H1 (cell line): ENCODE data around the gene RNF215. TPM values are rescaled to one million over a fixed set of nuclear protein-coding genes. Genes with fewer than 3 reads are reported as not detected.

Experiments used
- CTCF ChIA-PET: fragments of 300-600 bp; sonication (Branson Sonifier 250); formaldehyde crosslinking; loops from one replicate; lab custom pipeline; 2021; ENCODE audit not compliant: partially characterized antibody; lab: Charles Lee
- POLR2A ChIA-PET: fragments of 300-600 bp; sonication (Branson Sonifier 250); formaldehyde crosslinking; loops from one replicate; lab custom pipeline; 2021; ENCODE audit warnings: inconsistent platforms; ENCODE audit not compliant: partially characterized antibody; lab: Charles Lee
- DNase-seq, 2 experiments: peaks; one replicate each; pipeline versions ENCODE4 v3.0.0 to v3.0.0-alpha.2; 2010 to 2022; ENCODE audit warnings: low spot score in 2 of 2, low read depth in 1 of 2, mixed read lengths in 1 of 2
- FAIRE-seq: peaks from 2 replicates; lab custom pipeline; 2011; peaks lifted over from hg19 to GRCh38; lab: Jason Lieb, UNC
- H2AFZ ChIP-seq: 2 replicates; pipeline ENCODE4 v1.8.1; 2012; ENCODE audit warnings: low read length, inconsistent platforms
- H2AK5ac ChIP-seq: 2 replicates; pipeline ENCODE4 v1.6.1; 2013; ENCODE audit warnings: low read depth, low read length
- H2BK120ac ChIP-seq: replicated peaks from 2 replicates; pipeline ENCODE3; 2013; ENCODE audit warnings: low read depth, low read length, inconsistent platforms
- H2BK12ac ChIP-seq: 2 replicates; pipeline ENCODE4 v1.6.1; 2013; ENCODE audit warnings: low read depth, low read length
- H2BK15ac ChIP-seq: 2 replicates; pipeline ENCODE4 v1.6.1; 2013; ENCODE audit warnings: low read length
- H2BK20ac ChIP-seq: 2 replicates; pipeline ENCODE4 v1.6.1; 2013; ENCODE audit warnings: low read length
- H2BK5ac ChIP-seq: 2 replicates; pipeline ENCODE4 v1.6.1; 2013; ENCODE audit warnings: low read depth, low read length
- H3K14ac ChIP-seq: 2 replicates; pipeline ENCODE4 v1.6.1; 2013; ENCODE audit warnings: inconsistent platforms; ENCODE audit not compliant: insufficient read length
- H3K18ac ChIP-seq: 2 replicates; pipeline ENCODE4 v1.6.1; 2013; ENCODE audit warnings: low read length; ENCODE audit errors: extremely low read depth
- H3K23ac ChIP-seq: 2 replicates; pipeline ENCODE4 v1.6.1; 2013; ENCODE audit warnings: inconsistent platforms; ENCODE audit not compliant: insufficient read length
- H3K23me2 ChIP-seq: 2 replicates; pipeline ENCODE4 v1.6.1; 2013; ENCODE audit warnings: low read depth, low read length
- H3K27ac ChIP-seq: 2 replicates; pipeline ENCODE4 v1.6.1; 2011; ENCODE audit warnings: low read depth, low read length, inconsistent platforms
- H3K27me3 ChIP-seq, 4 experiments: replicated peaks in 1 of 4; 1 replicate in 1 of 4; 2 replicates in 3 of 4; pipeline versions ENCODE4 v1.6.1 to v1.8.1; 2011 to 2013; ENCODE audit warnings: low read length in 3 of 4, mild to moderate bottlenecking in 3 of 4, inconsistent platforms in 2 of 4, mixed read lengths in 2 of 4, moderate library complexity in 1 of 4; ENCODE audit not compliant: control insufficient read depth in 3 of 4, insufficient read depth in 3 of 4; ENCODE audit errors: extremely low read depth in 1 of 4
- H3K36me3 ChIP-seq, 4 experiments: 2 replicates each; pipeline versions ENCODE4 v1.6.1 to v1.8.1; 2011 to 2013; ENCODE audit warnings: mild to moderate bottlenecking in 4 of 4, low read length in 3 of 4, moderate library complexity in 2 of 4, control low read depth in 1 of 4, inconsistent platforms in 1 of 4; ENCODE audit not compliant: insufficient read depth in 4 of 4, control insufficient read depth in 2 of 4
- H3K4ac ChIP-seq: replicated peaks from 2 replicates; pipeline ENCODE3; 2013; ENCODE audit warnings: low read length, low read depth, mixed read lengths, inconsistent platforms; ENCODE audit not compliant: insufficient read length
- H3K4me1 ChIP-seq, 4 experiments: replicated peaks in 1 of 4; 1 replicate in 1 of 4; 2 replicates in 3 of 4; pipeline versions ENCODE4 v1.6.1 to v1.8.1; 2011 to 2013; ENCODE audit warnings: low read length in 3 of 4, inconsistent platforms in 2 of 4, mixed read lengths in 1 of 4; ENCODE audit not compliant: insufficient read depth in 4 of 4, control insufficient read depth in 3 of 4
- H3K4me2 ChIP-seq, 2 experiments: 2 replicates each; pipeline versions ENCODE4 v1.6.1 to v1.8.1; 2011 to 2013; ENCODE audit warnings: low read depth in 2 of 2, low read length in 2 of 2, control low read depth in 1 of 2, inconsistent platforms in 1 of 2, mild to moderate bottlenecking in 1 of 2; ENCODE audit not compliant: insufficient read depth in 1 of 2
- H3K4me3 ChIP-seq, 4 experiments: fragments of 200-600, 300-600 bp in 1 of 4; sonication (generic), shearing (Covaris generic), sonication (Bioruptor Twin) in 1 of 4; 2 replicates each; pipeline versions ENCODE4 v1.5.1 to v1.8.1; 2011 to 2016; ENCODE audit warnings: low read length in 4 of 4, low read depth in 3 of 4, control low read depth in 2 of 4, inconsistent platforms in 2 of 4, mild to moderate bottlenecking in 2 of 4, mixed read lengths in 1 of 4, moderate library complexity in 1 of 4; ENCODE audit not compliant: insufficient read depth in 2 of 4; ENCODE audit errors: extremely low read depth in 1 of 4
- H3K56ac ChIP-seq: replicated peaks from 2 replicates; pipeline ENCODE3; 2013; ENCODE audit warnings: low read depth, mild to moderate bottlenecking, mixed read lengths, low read length, inconsistent platforms; ENCODE audit not compliant: insufficient read length
- H3K79me1 ChIP-seq: 2 replicates; pipeline ENCODE4 v1.6.1; 2013; ENCODE audit warnings: low read depth, low read length, control low read depth
- H3K79me2 ChIP-seq, 2 experiments: 2 replicates each; pipeline versions ENCODE4 v1.6.1 to v1.8.1; 2012 to 2013; ENCODE audit warnings: low read length in 2 of 2, mild to moderate bottlenecking in 2 of 2, inconsistent platforms in 1 of 2; ENCODE audit not compliant: insufficient read depth in 2 of 2, control insufficient read depth in 1 of 2
- H3K9ac ChIP-seq, 4 experiments: replicated peaks in 1 of 4; 1 replicate in 1 of 4; 2 replicates in 3 of 4; pipeline versions ENCODE4 v1.6.1 to v1.8.1; 2011 to 2013; ENCODE audit warnings: low read depth in 3 of 4, low read length in 3 of 4, control low read depth in 2 of 4, mild to moderate bottlenecking in 2 of 4, moderate library complexity in 2 of 4, inconsistent platforms in 1 of 4; ENCODE audit errors: extremely low read depth in 1 of 4
- H3K9me3 ChIP-seq, 2 experiments: 2 replicates each; pipeline versions ENCODE4 v1.6.1 to v1.8.1; 2012 to 2013; ENCODE audit warnings: mild to moderate bottlenecking in 2 of 2, moderate library complexity in 2 of 2, control low read depth in 1 of 2, inconsistent platforms in 1 of 2, low read depth in 1 of 2, low read length in 1 of 2, mixed read lengths in 1 of 2; ENCODE audit not compliant: insufficient read depth in 2 of 2
- H4K20me1 ChIP-seq, 2 experiments: replicated peaks in 1 of 2; 2 replicates each; pipeline versions ENCODE3 to v1.8.1; 2011 to 2013; ENCODE audit warnings: inconsistent platforms in 2 of 2, low read length in 2 of 2, mild to moderate bottlenecking in 1 of 2; ENCODE audit not compliant: insufficient read depth in 2 of 2, control insufficient read depth in 1 of 2
- H4K5ac ChIP-seq: 2 replicates; pipeline ENCODE4 v1.6.1; 2013; ENCODE audit warnings: low read length, low read depth, mixed read lengths, inconsistent platforms; ENCODE audit not compliant: insufficient read length
- H4K8ac ChIP-seq: 2 replicates; pipeline ENCODE4 v1.8.0; 2013; ENCODE audit warnings: mild to moderate bottlenecking, moderate library complexity, low read length, inconsistent platforms; ENCODE audit not compliant: insufficient read depth; ENCODE audit errors: extremely low read depth
- H4K91ac ChIP-seq: replicated peaks from 2 replicates; pipeline ENCODE3; 2013; ENCODE audit warnings: low read length, mixed read lengths, inconsistent platforms; ENCODE audit not compliant: insufficient read length
- ASH2L ChIP-seq: fragments of 200-600, 300-600 bp; sonication (generic); IDR thresholded peaks from one replicate; pipeline ENCODE4 v1.7.1; 2017; ENCODE audit warnings: low read length
- BCL11A ChIP-seq, 2 experiments: IDR thresholded peaks; one replicate each; pipeline ENCODE4 v1.6.1; 2011; ENCODE audit warnings: low read depth in 2 of 2, low read length in 2 of 2, mild to moderate bottlenecking in 2 of 2
- BRCA1 ChIP-seq: IDR thresholded peaks from 2 replicates; pipeline ENCODE4 v1.6.1; 2012; ENCODE audit warnings: low read depth, low read length, improper control_type of control experiment
- CREB1 ChIP-seq: IDR thresholded peaks from 2 replicates; pipeline ENCODE4 v1.6.1; 2012; ENCODE audit warnings: inconsistent platforms
- EGR1 ChIP-seq: IDR thresholded peaks from 2 replicates; pipeline ENCODE4 v1.6.1; 2011; ENCODE audit warnings: low read depth, low read length, borderline replicate concordance
- FOSL1 ChIP-seq: IDR thresholded peaks from 2 replicates; pipeline ENCODE4 v1.6.1; 2011; ENCODE audit warnings: mild to moderate bottlenecking, low read depth, low read length, moderate library complexity; ENCODE audit not compliant: insufficient read depth
- HDAC6 ChIP-seq: IDR thresholded peaks from one replicate; pipeline ENCODE4 v1.7.1; 2012; ENCODE audit warnings: low read depth, mild to moderate bottlenecking, inconsistent platforms, low read length, moderate library complexity
- KDM5A ChIP-seq: fragments of 200-600 bp; IDR thresholded peaks from 2 replicates; pipeline ENCODE4 v1.7.1; 2012; ENCODE audit warnings: mild to moderate bottlenecking, low read length, inconsistent platforms, mixed read lengths
- PHF8 ChIP-seq: fragments of 200-600 bp; sonication (generic); conservative IDR thresholded peaks from 2 replicates; pipeline ENCODE4 v1.7.1; 2012; ENCODE audit warnings: low read depth, mild to moderate bottlenecking, inconsistent platforms, low read length, moderate library complexity
- POLR2A ChIP-seq, 2 experiments: IDR thresholded peaks; 1 replicate in 1 of 2; 2 replicates in 1 of 2; pipeline ENCODE4 v1.6.1; 2011; ENCODE audit warnings: low read depth in 2 of 2, low read length in 2 of 2, mild to moderate bottlenecking in 2 of 2; ENCODE audit errors: control extremely low read depth in 1 of 2
- RBBP5 ChIP-seq: IDR thresholded peaks from 2 replicates; pipeline ENCODE4 v1.7.1; 2012; ENCODE audit warnings: low read depth, mild to moderate bottlenecking, inconsistent platforms, low read length, moderate library complexity, borderline replicate concordance
- SAP30 ChIP-seq: fragments of 300-600 bp; sonication (generic); IDR thresholded peaks from 2 replicates; pipeline ENCODE4 v1.7.1; 2012; ENCODE audit warnings: low read length, moderate library complexity, mild to moderate bottlenecking, inconsistent platforms; ENCODE audit not compliant: insufficient read depth, insufficient replicate concordance
- SP2 ChIP-seq: IDR thresholded peaks from 2 replicates; pipeline ENCODE4 v1.6.1; 2012; ENCODE audit warnings: mild to moderate bottlenecking, low read length, inconsistent platforms
- TCF12 ChIP-seq: IDR thresholded peaks from 2 replicates; pipeline ENCODE4 v1.6.1; 2011; ENCODE audit warnings: low read depth, mild to moderate bottlenecking, low read length
- WGBS, 2 experiments: shearing (Covaris generic) in 1 of 2; methylation state at CpG; one replicate each; pipeline versions ENCODE4 v1.1.6 to v1.1.7; 2013 to 2015; ENCODE audit warnings: low lambda C conversion rate in 2 of 2, mixed read lengths in 2 of 2, inconsistent platforms in 1 of 2, low coverage in 1 of 2, missing lambda C conversion rate in 1 of 2; ENCODE audit not compliant: insufficient replicate concordance in 2 of 2, insufficient coverage in 1 of 2, insufficient read length in 1 of 2; ENCODE audit errors: extremely low coverage in 1 of 2, missing lambda C conversion rate in 1 of 2; 5-methylcytosine and 5-hydroxymethylcytosine counted together
- polyA plus RNA-seq, 7 experiments: library from polyadenylated mRNA; depleted of rRNA in 3 of 7; stranded (reverse) in 5 of 7; unstranded in 2 of 7; fragments of >200 nt in 5 of 7; fragments of 200-250 nt in 2 of 7; gene quantifications; 1 replicate in 5 of 7; 2 replicates in 1 of 7; 4 replicates in 1 of 7; pipeline versions ENCODE4 v1.2.1 to v1.2.3, GENCODE V29; 2011 to 2013; ENCODE audit warnings: missing spikeins in 2 of 7, mixed read lengths in 2 of 7
- total RNA-seq: library from RNA; stranded (reverse); fragmentation: NEBNext Ultra II Directional; extraction: Animal tissue kit (Norgen Biotek cat#: 25700); gene quantifications from 2 replicates; pipeline ENCODE4 v1.2.1, GENCODE V29; 2021
- TF ChIP-seq, protein P1 (sequence below): IDR thresholded peaks from 2 replicates; pipeline ENCODE4 v1.6.1; 2012; ENCODE audit warnings: inconsistent platforms

The RNF215 gene
- total and polyA plus RNA-seq, 2 of the 8 experiments (the other 6 are each of a cell fraction or from before 2014, with no cell fraction given) = 13.1 to 19.0 TPM

DNA sequence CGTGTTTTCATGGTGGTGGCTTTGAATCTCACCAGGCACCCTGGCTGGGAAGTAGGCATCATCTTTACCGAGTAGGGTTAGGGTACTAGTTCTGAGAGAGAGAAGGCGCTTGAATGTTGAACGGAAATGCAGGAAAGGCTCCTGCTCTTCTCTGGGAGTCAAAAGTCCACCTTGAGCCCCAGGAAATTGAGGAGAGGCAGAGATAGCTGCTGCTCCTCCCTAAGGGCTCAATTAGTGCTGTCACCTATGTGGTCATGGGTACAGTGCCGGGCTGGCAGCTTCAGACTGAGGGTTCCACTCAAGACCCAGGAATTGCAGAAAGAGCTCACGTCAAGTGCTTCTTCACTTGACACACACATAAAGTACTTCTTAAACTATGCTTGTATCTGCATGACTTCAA is 28.7 kb downstream of the RNF215 start:
- POLR2A ChIA-PET = interaction anchor here (0.8 to 11.5 kb wide), 8 partner anchors 9 to 68 kb away, joined by 3 to 129 read pairs (median 4); partner anchors contain the start of gene TBC1D10A
- CTCF ChIA-PET = interaction anchor here (0.8 to 1.8 kb wide), 13 partner anchors 11 to 99 kb away, joined by 3 to 6 read pairs (median 3); partner anchors contain the start of genes RNF215 and TBC1D10A
- Histone ChIP-seq H3K4me1 (peaks cover 3 to 19% (median 11%) of the 10 kb centered on the region in 4 experiments), H4K8ac (no peak overlapping the region), H3K23ac (no peak overlapping the region), H2BK15ac (peak overlapping the region; percentile 53; the same call in 1 of the 2 replicates), H3K27me3 (no peaks in the 10 kb centered on the region), H2AFZ (no peak overlapping the region), H3K36me3 (peaks cover 0 to 3% (median under 1%) of the 10 kb centered on the region in 4 experiments; a peak in 1 of 8 replicates), H3K23me2 (peaks cover 2% of the 10 kb centered on the region; the same call in 1 of the 2 replicates), H3K4ac (no peak overlapping the region), H4K20me1 (peaks cover 5 to 11% of the 10 kb centered on the region in 2 experiments), H2BK12ac (no peak overlapping the region), H3K14ac (no peak overlapping the region), H3K27ac (no peak overlapping the region), H2BK5ac (no peak overlapping the region), H2BK20ac (no peak overlapping the region), H3K4me3 (no peak overlapping the region), H2BK120ac (no peak overlapping the region), H3K4me2 (peak overlapping the region; percentile 61 to 70; a peak in 1 of 4 replicates), H3K9ac (no peak overlapping the region; a peak in 1 of 7 replicates), H3K18ac (no peak overlapping the region), H3K9me3 (no peaks in the 10 kb centered on the region), H4K91ac (no peak overlapping the region), H2AK5ac (no peak overlapping the region), H3K56ac (no peak overlapping the region), H4K5ac (no peak overlapping the region), H3K79me2 (peaks cover 15 to 31% of the 10 kb centered on the region in 2 experiments), H3K79me1 (peaks cover 17% of the 10 kb centered on the region)
- DNase-seq (no peak), FAIRE-seq (no peak)
- 83% methylated on average over 6 of the region's 6 CpGs; no CpG with 5 or more reads in 1 of the 2 experiments for WGBS, 2 experiments
- TF ChIP-seq HDAC6 (no peak), RBBP5 (no peak), SAP30 (no peak), FOSL1 (no peak), TCF12 (no peak), POLR2A (IDR thresholded peaks at IDR 0.05; ENCODE audit: control extremely low read depth in 1 of 2, low read depth in 2 of 2, low read length in 2 of 2) (no peak), BRCA1 (no peak), CREB1 (no peak), EGR1 (no peak), PHF8 (no peak), KDM5A (no peak), SP2 (no peak), ASH2L (no peak), BCL11A (IDR thresholded peaks at IDR 0.05; ENCODE audit: low read depth in 2 of 2, low read length in 2 of 2) (no peak)
- TF ChIP-seq, protein P1, sequence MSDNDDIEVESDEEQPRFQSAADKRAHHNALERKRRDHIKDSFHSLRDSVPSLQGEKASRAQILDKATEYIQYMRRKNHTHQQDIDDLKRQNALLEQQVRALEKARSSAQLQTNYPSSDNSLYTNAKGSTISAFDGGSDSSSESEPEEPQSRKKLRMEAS = no peak
